Central memory CD4-positive, alpha-beta T cell (primary cell): ENCODE data around the gene GPR146.
"Not testable (repeated sequence)": the region's sequence is repeated elsewhere in the genome, so short reads cannot be mapped to it uniquely, and the experiment has no call there.

ENCODE experiments used
- DNase-seq: peaks from one replicate; pipeline ENCODE4 v3.0.0; 2022

The GPR146 gene

GRCh38 chr7:1025743-1026581 is 18.4 kb upstream of the GPR146 start:
- DNase-seq = no peak

- no peak for DNase-seq
These were observed 17.6 kb upstream of the GPR146 start for GRCh38 chr7:1026721-1027161.

GRCh38 chr7:1027242-1028043 is 16.9 kb upstream of the GPR146 start:
- DNase-seq = no peak

GRCh38 chr7:1028044-1028770 is 16.1 kb upstream of the GPR146 start:
- peak; percentile 74 for DNase-seq

GRCh38 chr7:1028775-1029636 is 15.3 kb upstream of the GPR146 start:
- DNase-seq = peak; percentile 56

GRCh38 chr7:1029637-1030443 is 14.5 kb upstream of the GPR146 start:
- no peak for DNase-seq

GRCh38 chr7:1030444-1031070 is 13.8 kb upstream of the GPR146 start:
- no peak for DNase-seq

GRCh38 chr7:1031716-1032455 is 12.5 kb upstream of the GPR146 start:
- DNase-seq = no peak

GRCh38 chr7:1032536-1033181 is 11.7 kb upstream of the GPR146 start:
- DNase-seq = no peak

- DNase-seq = peak; percentile 77
These were observed 10.7 kb upstream of the GPR146 start for GRCh38 chr7:1033546-1034145.

GRCh38 chr7:1034769-1035168 is 9.6 kb upstream of the GPR146 start:
- DNase-seq = not testable (repeated sequence)

GRCh38 chr7:1036164-1036928 is 8.0 kb upstream of the GPR146 start:
- DNase-seq = not testable (repeated sequence)

- not testable (repeated sequence) for DNase-seq
These were observed 4.1 kb upstream of the GPR146 start for GRCh38 chr7:1040233-1040632.

- DNase-seq = no peak
These were observed 3.6 kb upstream of the GPR146 start for GRCh38 chr7:1040790-1041189.

- DNase-seq = no peak
These were observed 2.5 kb upstream of the GPR146 start for GRCh38 chr7:1041551-1042491.

GRCh38 chr7:1042492-1042833 is 1.9 kb upstream of the GPR146 start:
- no peak for DNase-seq

- DNase-seq = no peak
These were observed 676 bp upstream of the GPR146 start for GRCh38 chr7:1043552-1044188.
